Panc1 (cell line): ENCODE results near the gene MPL. TPM values are rescaled to one million over a fixed set of nuclear protein-coding genes. Genes with fewer than 3 reads are reported as not detected.

ENCODE experiments used
- ATAC-seq: fragments of 200-7000 bp; cut with Tn5 transposase; 2 replicates; pipeline ENCODE4 v1.9.1; 2020; ENCODE audit warnings: mild to moderate bottlenecking, moderate library complexity
- BruUV-seq: library from RNA; stranded (reverse); fragments of 400-500 nt; replicated peaks from 2 replicates; lab custom pipeline; 2021; lab: Mats Ljungman, UMichigan
- CTCF ChIA-PET: fragments of 300-600 bp; sonication (Branson Sonifier 250); formaldehyde crosslinking; loops from one replicate; lab custom pipeline; 2022; ENCODE audit warnings: antibody characterized with exemption; lab: Charles Lee
- POLR2A ChIA-PET: fragments of 300-600 bp; sonication (Branson Sonifier 250); formaldehyde crosslinking; loops from one replicate; lab custom pipeline; 2022; ENCODE audit warnings: antibody characterized with exemption; lab: Charles Lee
- DNase-seq: peaks from one replicate; pipeline ENCODE4 v3.0.0-alpha.2; 2010; ENCODE audit warnings: low read depth, low spot score
- H3K27ac ChIP-seq: 2 replicates; pipeline ENCODE4 v1.5.1; 2011; ENCODE audit warnings: mild to moderate bottlenecking, low read length, inconsistent platforms
- H3K27me3 ChIP-seq: fragments of 200-500 bp; sonication (Bioruptor generic); 2 replicates; pipeline ENCODE4 v1.6.0; 2014; ENCODE audit warnings: low read length, inconsistent platforms; ENCODE audit not compliant: control insufficient read depth, insufficient read depth
- H3K36me3 ChIP-seq: fragments of 200-500 bp; sonication (Bioruptor generic); 2 replicates; pipeline ENCODE4 v1.5.1; 2014; ENCODE audit warnings: inconsistent platforms, mild to moderate bottlenecking, low read length, moderate library complexity; ENCODE audit not compliant: control insufficient read depth, insufficient read depth
- H3K4me1 ChIP-seq: 2 replicates; pipeline ENCODE4 v1.5.1; 2011; ENCODE audit warnings: inconsistent platforms, mild to moderate bottlenecking, low read length, moderate library complexity; ENCODE audit not compliant: control insufficient read depth, insufficient read depth
- H3K4me3 ChIP-seq, 2 experiments: 2 replicates each; pipeline ENCODE4 v1.5.1; 2011 to 2012; ENCODE audit warnings: low read depth in 2 of 2, low read length in 2 of 2, mild to moderate bottlenecking in 2 of 2, inconsistent platforms in 1 of 2, moderate library complexity in 1 of 2
- H3K9me3 ChIP-seq: fragments of 200-500 bp; sonication (Bioruptor generic); 2 replicates; pipeline ENCODE4 v1.5.1; 2014; ENCODE audit warnings: low read depth, mild to moderate bottlenecking, inconsistent platforms, low read length, moderate library complexity; ENCODE audit not compliant: control insufficient read depth, insufficient read depth
- CTCF ChIP-seq: fragments of 450-650 bp; IDR thresholded peaks from 2 replicates; pipeline ENCODE4 v1.5.1; 2017; ENCODE audit warnings: mild to moderate bottlenecking
- POLR2AphosphoS5 ChIP-seq: IDR thresholded peaks from 2 replicates; pipeline ENCODE4 v1.6.1; 2012; ENCODE audit warnings: mild to moderate bottlenecking, low read depth, low read length, moderate library complexity
- SIN3A ChIP-seq: IDR thresholded peaks from 2 replicates; pipeline ENCODE4 v1.6.1; 2012; ENCODE audit warnings: low read depth, mild to moderate bottlenecking, low read length, moderate library complexity, borderline replicate concordance; ENCODE audit not compliant: insufficient read depth
- TCF7L2 ChIP-seq: IDR thresholded peaks from 2 replicates; pipeline ENCODE4 v1.6.1; 2011; ENCODE audit warnings: mild to moderate bottlenecking, low read depth, low read length, inconsistent platforms
- in situ Hi-C: cut with HindIII; loops from 2 replicates; pipeline ENCODE4 v1.10.0; 2016; ENCODE audit warnings: low sequenced_read_pairs, low pct_unique_long_range_greater_than_20kb
- intact Hi-C: fragments of 100-400 bp; cut with micrococcal nuclease; formaldehyde crosslinking; loops from one replicate; pipeline ENCODE4 v1.10.0; 2022; ENCODE audit not compliant: unreplicated experiment
- total RNA-seq: library from RNA; stranded (reverse); gene quantifications from one replicate; pipeline ENCODE4 v1.2.1, GENCODE V29; 2021; ENCODE audit not compliant: unreplicated experiment
- TF ChIP-seq, protein P1 (sequence below), 2 experiments: IDR thresholded peaks; 2 replicates each; pipeline ENCODE4 v1.6.1; 2011 to 2012; ENCODE audit warnings: low read depth in 2 of 2, control low read depth in 1 of 2, low read length in 1 of 2, mild to moderate bottlenecking in 1 of 2, moderate library complexity in 1 of 2; ENCODE audit not compliant: insufficient read depth in 1 of 2

The MPL gene
- total RNA-seq, 1 experiment from 2014 or later, result not detected

DNA sequence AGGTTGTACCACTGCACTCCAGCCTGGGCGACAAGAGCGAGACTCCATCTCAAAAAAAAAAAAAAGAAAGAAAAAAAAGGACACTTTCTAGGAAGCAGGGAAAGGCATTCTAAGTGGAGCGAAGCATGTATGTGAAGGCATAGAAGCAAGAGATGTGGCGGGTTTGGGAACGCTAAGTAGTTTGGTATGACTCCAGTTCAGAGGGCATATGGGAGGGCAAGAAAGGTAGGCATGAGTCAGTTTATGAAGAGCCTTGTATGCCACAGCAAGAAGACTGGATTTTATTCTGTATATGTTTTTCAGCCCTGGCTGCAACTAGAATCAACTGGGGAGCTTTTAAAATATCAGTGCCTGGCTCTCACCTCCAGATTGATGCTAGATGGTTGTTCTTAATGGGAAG lies 34.6 kb downstream of the MPL start:
- ChIA-PET POLR2A (no interaction called here), CTCF (no interaction called here)
- no peak for ATAC-seq
- no peak for DNase-seq
- in situ Hi-C loops, result no loop called here
- Histone ChIP-seq H3K4me3 (no peak overlapping the region), H3K27me3 (no peaks in the 10 kb centered on the region), H3K4me1 (peaks cover 10% of the 10 kb centered on the region), H3K27ac (no peak overlapping the region), H3K36me3 (no peaks in the 10 kb centered on the region; the same call in 1 of the 2 replicates), H3K9me3 (no peaks in the 10 kb centered on the region)
- TF ChIP-seq TCF7L2, result no peak
- no peak for TF ChIP-seq POLR2AphosphoS5
- no peak for TF ChIP-seq CTCF
- TF ChIP-seq, protein P1, sequence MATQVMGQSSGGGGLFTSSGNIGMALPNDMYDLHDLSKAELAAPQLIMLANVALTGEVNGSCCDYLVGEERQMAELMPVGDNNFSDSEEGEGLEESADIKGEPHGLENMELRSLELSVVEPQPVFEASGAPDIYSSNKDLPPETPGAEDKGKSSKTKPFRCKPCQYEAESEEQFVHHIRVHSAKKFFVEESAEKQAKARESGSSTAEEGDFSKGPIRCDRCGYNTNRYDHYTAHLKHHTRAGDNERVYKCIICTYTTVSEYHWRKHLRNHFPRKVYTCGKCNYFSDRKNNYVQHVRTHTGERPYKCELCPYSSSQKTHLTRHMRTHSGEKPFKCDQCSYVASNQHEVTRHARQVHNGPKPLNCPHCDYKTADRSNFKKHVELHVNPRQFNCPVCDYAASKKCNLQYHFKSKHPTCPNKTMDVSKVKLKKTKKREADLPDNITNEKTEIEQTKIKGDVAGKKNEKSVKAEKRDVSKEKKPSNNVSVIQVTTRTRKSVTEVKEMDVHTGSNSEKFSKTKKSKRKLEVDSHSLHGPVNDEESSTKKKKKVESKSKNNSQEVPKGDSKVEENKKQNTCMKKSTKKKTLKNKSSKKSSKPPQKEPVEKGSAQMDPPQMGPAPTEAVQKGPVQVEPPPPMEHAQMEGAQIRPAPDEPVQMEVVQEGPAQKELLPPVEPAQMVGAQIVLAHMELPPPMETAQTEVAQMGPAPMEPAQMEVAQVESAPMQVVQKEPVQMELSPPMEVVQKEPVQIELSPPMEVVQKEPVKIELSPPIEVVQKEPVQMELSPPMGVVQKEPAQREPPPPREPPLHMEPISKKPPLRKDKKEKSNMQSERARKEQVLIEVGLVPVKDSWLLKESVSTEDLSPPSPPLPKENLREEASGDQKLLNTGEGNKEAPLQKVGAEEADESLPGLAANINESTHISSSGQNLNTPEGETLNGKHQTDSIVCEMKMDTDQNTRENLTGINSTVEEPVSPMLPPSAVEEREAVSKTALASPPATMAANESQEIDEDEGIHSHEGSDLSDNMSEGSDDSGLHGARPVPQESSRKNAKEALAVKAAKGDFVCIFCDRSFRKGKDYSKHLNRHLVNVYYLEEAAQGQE (IDR thresholded peaks at IDR 0.05; ENCODE audit: insufficient read depth in 1 of 2, low read depth in 2 of 2, low read length in 1 of 2), result no peak
- TF ChIP-seq SIN3A, result no peak
- intact Hi-C loops, result no loop called here
- BruUV-seq, result no TSS peak

GRCh38 chr1:43373066-43373940 lies 35.7 kb downstream of the MPL start:
- H3K9me3 ChIP-seq, result no peaks in the 10 kb centered on the region
- H3K4me3 ChIP-seq, result no peak overlapping the region
- CTCF ChIA-PET, result no interaction called here
- ATAC-seq, result peak; percentile 49; the same call in 1 of the 2 replicates
- POLR2A ChIA-PET, result no interaction called here
- H3K36me3 ChIP-seq, result no peaks in the 10 kb centered on the region; the same call in 1 of the 2 replicates
- H3K27ac ChIP-seq, result no peak overlapping the region
- H3K4me1 ChIP-seq, result peaks cover 10% of the 10 kb centered on the region
- intact Hi-C loops, result no loop called here
- TF ChIP-seq POLR2AphosphoS5, result no peak
- TF ChIP-seq SIN3A, result no peak
- no peak for TF ChIP-seq CTCF
- peak; percentile 71 for TF ChIP-seq TCF7L2
- TF ChIP-seq, protein P1 (IDR thresholded peaks at IDR 0.05; ENCODE audit: insufficient read depth in 1 of 2, low read depth in 2 of 2, low read length in 1 of 2), result no peak
- no TSS peak for BruUV-seq
- in situ Hi-C loops, result no loop called here
- peak; percentile 78 for DNase-seq
- H3K27me3 ChIP-seq, result no peaks in the 10 kb centered on the region
